Cardiac fibroblast (primary cell): Measurements from ENCODE around the gene TMX2.
"Not testable (repeated sequence)": the region's sequence is repeated elsewhere in the genome, so short reads cannot be mapped to it uniquely, and the experiment has no call there.

Source experiments
- DNase-seq, 2 donors: peaks; one replicate each; pipeline versions ENCODE4 v3.0.0 to v3.0.0-alpha.2; 2010; ENCODE audit warnings: low read depth in 2 of 2
- H3K4me3 ChIP-seq, 2 donors: replicated peaks in 1 of 2; 1 replicate in 1 of 2; 2 replicates in 1 of 2; pipeline ENCODE4 v1.5.1; 2011; ENCODE audit warnings: low read depth in 2 of 2, low read length in 2 of 2, mild to moderate bottlenecking in 2 of 2, moderate library complexity in 1 of 2
- CTCF ChIP-seq: IDR thresholded peaks from one replicate; pipeline ENCODE4 v1.5.1; 2011; ENCODE audit warnings: low read depth, mild to moderate bottlenecking, low read length, inconsistent platforms

The TMX2 gene

GRCh38 chr11:57713835-57714234 lies 1.4 kb downstream of the TMX2 start:
- no peak for DNase-seq
- peak overlapping the region; percentile 95 to 98 for H3K4me3 ChIP-seq
- TF ChIP-seq CTCF, result no peak

- not testable (repeated sequence) for DNase-seq, H3K4me3 ChIP-seq
Measured at GRCh38 chr11:57716726-57717125, 4.3 kb downstream of the TMX2 start.

- DNase-seq, result no peak
- no peak overlapping the region for H3K4me3 ChIP-seq
- no peak for TF ChIP-seq CTCF
Measured at GRCh38 chr11:57727185-57727584, 14.8 kb downstream of the TMX2 start.

GRCh38 chr11:57728829-57729228 lies 16.4 kb downstream of the TMX2 start:
- H3K4me3 ChIP-seq, result no peak overlapping the region
- DNase-seq, result no peak
- TF ChIP-seq CTCF, result no peak

GRCh38 chr11:57729479-57729878 lies 17.1 kb downstream of the TMX2 start:
- H3K4me3 ChIP-seq, result no peak overlapping the region
- DNase-seq, result no peak
- TF ChIP-seq CTCF, result no peak

- no peak for TF ChIP-seq CTCF
- no peak for DNase-seq
- H3K4me3 ChIP-seq, result no peak overlapping the region
Measured at GRCh38 chr11:57732661-57733060, 20.3 kb downstream of the TMX2 start.

- TF ChIP-seq CTCF, result no peak
- DNase-seq, result peak in 1 of 2 donors; percentile 17
- no peak overlapping the region for H3K4me3 ChIP-seq
Measured at GRCh38 chr11:57735619-57736298, 23.4 kb downstream of the TMX2 start.
